ENCODE measurements around the gene SLC17A9.

Gene SLC17A9

DNA sequence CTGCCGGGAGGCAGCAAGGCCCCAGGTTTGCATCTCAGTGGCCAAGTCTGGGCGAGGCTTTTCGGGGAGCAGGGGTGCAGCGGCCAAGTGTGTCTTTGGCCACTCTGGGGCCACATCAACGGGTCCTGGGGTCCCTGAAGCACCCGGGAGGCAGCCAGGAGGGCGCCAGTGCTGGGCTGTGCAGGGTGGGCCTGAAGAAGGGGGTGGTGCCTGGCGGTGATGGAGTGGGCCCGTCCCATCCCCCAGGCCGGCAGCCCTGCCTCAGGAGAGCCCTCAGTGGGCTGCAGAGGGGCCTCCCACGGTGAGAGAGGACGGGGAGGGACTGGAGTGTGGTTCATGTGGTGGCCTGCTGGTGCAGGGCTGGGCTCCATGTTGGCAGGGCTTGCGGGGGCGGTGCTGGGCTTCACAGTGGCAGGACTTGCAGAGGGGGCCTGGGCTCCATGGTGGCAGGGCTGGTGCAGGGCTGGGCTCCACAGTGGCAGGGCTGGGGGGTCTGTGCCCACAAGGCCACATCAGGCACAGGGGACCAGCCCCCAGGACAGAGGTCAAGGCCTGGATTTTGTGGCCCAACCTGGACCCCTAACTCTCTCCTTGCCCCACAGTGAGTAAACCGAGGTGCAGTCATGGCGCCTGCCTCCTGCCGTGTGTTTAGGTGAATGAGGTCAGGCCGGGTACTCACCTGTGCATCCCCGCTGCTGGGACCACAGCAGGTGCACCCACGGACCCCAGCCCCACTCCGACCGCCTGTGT is 64.7 kb downstream of the SLC17A9 start:
- no peak for DNase-seq (ENCODE audit: low read depth in 2 of 2)

DNA sequence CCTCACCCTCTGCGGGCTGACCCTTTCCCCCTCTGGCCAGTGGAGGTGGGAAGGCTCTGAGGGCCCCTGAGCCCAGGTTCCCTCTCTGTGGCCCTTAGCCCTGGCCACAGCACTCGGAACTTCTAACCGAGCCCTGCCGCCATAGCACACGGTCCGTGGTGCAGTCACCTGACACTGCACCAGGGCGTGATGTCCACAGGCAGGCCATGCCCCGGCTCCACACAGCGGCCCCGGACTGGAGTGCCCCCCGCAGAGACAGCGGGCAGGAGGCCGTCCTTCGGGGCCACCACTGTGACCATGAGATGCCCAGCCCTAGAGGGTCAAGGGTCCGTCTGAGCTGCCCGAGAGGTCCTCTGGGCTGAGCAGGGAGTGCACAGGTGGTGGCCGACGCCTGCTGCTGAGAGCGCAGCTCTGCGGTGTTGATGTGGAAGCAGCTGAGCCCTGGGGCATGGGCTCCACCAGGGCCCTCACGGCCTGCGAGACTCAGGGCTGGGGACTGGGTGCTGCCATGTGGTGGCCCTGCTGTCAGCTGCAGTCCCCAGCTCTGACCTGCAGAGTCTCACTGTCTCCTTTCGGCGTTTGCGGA is 65.4 kb downstream of the SLC17A9 start:
- DNase-seq (ENCODE audit: low read depth in 2 of 2) = no peak
